Measurements from ENCODE around the gene TMEM63A.

- no peak for TF ChIP-seq CTCF (IDR thresholded peaks at IDR 0.05)
- TF ChIP-seq POLR2AphosphoS5 (IDR thresholded peaks at IDR 0.05), result no peak
- no peak for TF ChIP-seq POLR2A (IDR thresholded peaks at IDR 0.05)
Observed at GRCh38 chr1:225868631-225869330, 13.4 kb downstream of the TMEM63A start.
